OCI-LY7 (cell line): ENCODE data around the gene ACTR3. TPM values are rescaled to one million over a fixed set of nuclear protein-coding genes. Genes with fewer than 3 reads are reported as not detected.

ENCODE experiments used
- BruUV-seq: library from RNA; stranded (reverse); fragments of 400-500 nt; replicated peaks from 2 replicates; lab custom pipeline; 2021; lab: Mats Ljungman, UMichigan
- CTCF ChIA-PET: fragments of 300-600 bp; sonication (Branson Sonifier 250); formaldehyde crosslinking; loops from one replicate; lab custom pipeline; 2022; ENCODE audit warnings: antibody characterized with exemption; ENCODE audit not compliant: unreplicated experiment; lab: Charles Lee
- POLR2A ChIA-PET: fragments of 300-600 bp; sonication (Branson Sonifier 250); formaldehyde crosslinking; loops from one replicate; lab custom pipeline; 2022; ENCODE audit warnings: antibody characterized with exemption; lab: Charles Lee
- DNase-seq: peaks from one replicate; pipeline ENCODE4 v3.0.0-alpha.2; 2015; ENCODE audit warnings: low spot score
- H2AFZ ChIP-seq: fragments of 200-600 bp; sonication (generic), shearing (Covaris generic); 2 replicates; pipeline ENCODE4 v1.6.1; 2014; ENCODE audit warnings: mild to moderate bottlenecking, antibody characterized with exemption, low read length, moderate library complexity
- H3K27ac ChIP-seq: fragments of 200-600 bp; sonication (generic); 2 replicates; pipeline ENCODE4 v1.5.1; 2014; ENCODE audit warnings: mixed run types, low read depth, mild to moderate bottlenecking, moderate library complexity, low read length, inconsistent platforms; ENCODE audit not compliant: poor library complexity, severe bottlenecking
- H3K36me3 ChIP-seq: fragments of 200-600 bp; sonication (generic); 2 replicates; pipeline ENCODE4 v1.6.1; 2014; ENCODE audit warnings: mild to moderate bottlenecking, antibody characterized with exemption, low read length, moderate library complexity, mixed read lengths; ENCODE audit not compliant: insufficient read depth
- H3K4me1 ChIP-seq: fragments of 200-600 bp; sonication (generic); 2 replicates; pipeline ENCODE4 v1.5.1; 2014; ENCODE audit warnings: mild to moderate bottlenecking, low read length; ENCODE audit not compliant: insufficient read depth, poor library complexity, severe bottlenecking
- H3K4me2 ChIP-seq: fragments of 200-600 bp; sonication (generic); 2 replicates; pipeline ENCODE4 v1.6.1; 2014; ENCODE audit warnings: mild to moderate bottlenecking, low read length
- H3K4me3 ChIP-seq: fragments of 200-600 bp; sonication (generic); 2 replicates; pipeline ENCODE4 v1.5.1; 2014; ENCODE audit warnings: mild to moderate bottlenecking, low read depth, low read length; ENCODE audit not compliant: poor library complexity, severe bottlenecking
- H3K79me2 ChIP-seq: fragments of 200-600 bp; sonication (generic); 2 replicates; pipeline ENCODE4 v1.6.1; 2016; ENCODE audit warnings: low read depth, mild to moderate bottlenecking, low read length, moderate library complexity, mixed read lengths; ENCODE audit not compliant: insufficient read depth
- H3K9me2 ChIP-seq: fragments of 200-600 bp; sonication (generic); 2 replicates; pipeline ENCODE4 v1.6.1; 2016; ENCODE audit warnings: mild to moderate bottlenecking, low read length, mixed read lengths; ENCODE audit not compliant: insufficient read depth
- H3K9me3 ChIP-seq: fragments of 200-600 bp; sonication (generic); 2 replicates; pipeline ENCODE4 v1.6.1; 2014; ENCODE audit warnings: mild to moderate bottlenecking, mixed run types, low read length, mixed read lengths
- H4K20me1 ChIP-seq: fragments of 200-600 bp; sonication (generic); 2 replicates; pipeline ENCODE4 v1.6.1; 2014; ENCODE audit warnings: mild to moderate bottlenecking, antibody characterized with exemption, low read length, moderate library complexity, mixed read lengths; ENCODE audit not compliant: insufficient read depth
- CTCF ChIP-seq: fragments of 200-600 bp; sonication (generic); conservative IDR thresholded peaks from 2 replicates; pipeline ENCODE4 v1.5.1; 2014; ENCODE audit warnings: mild to moderate bottlenecking, antibody characterized with exemption, low read length, moderate library complexity, mixed read lengths
- EZH2phosphoT487 ChIP-seq: fragments of 200-600 bp; sonication (generic); IDR thresholded peaks from 2 replicates; pipeline ENCODE4 v1.6.1; 2018; ENCODE audit warnings: low read depth, borderline replicate concordance, mild to moderate bottlenecking, mixed run types, antibody characterized with exemption, low read length, moderate library complexity, mixed read lengths
- intact Hi-C: fragments of 100-400 bp; cut with micrococcal nuclease; formaldehyde crosslinking; loops from one replicate; pipeline ENCODE4 v1.10.0; 2022; ENCODE audit not compliant: unreplicated experiment
- total RNA-seq, 2 experiments: library from RNA; depleted of rRNA in 1 of 2; stranded (reverse); fragments of >200 nt in 1 of 2; shearing (Covaris generic) in 1 of 2; gene quantifications; 2 replicates each; pipeline ENCODE4 v1.2.3, GENCODE V29; 2014 to 2022

Gene ACTR3
- total RNA-seq, 2 experiments from 2014 or later, result 192 to 320 TPM

GRCh38 chr2:113905886-113906285, 16.0 kb downstream of the ACTR3 start:
- no peak for TF ChIP-seq EZH2phosphoT487
- TF ChIP-seq CTCF, result no peak
- no peak for DNase-seq
- no TSS peak for BruUV-seq
- Histone ChIP-seq H3K9me2 (no peaks in the 10 kb centered on the region), H4K20me1 (peaks cover 22% of the 10 kb centered on the region), H3K4me2 (no peak overlapping the region), H3K27ac (no peak overlapping the region), H3K79me2 (peaks cover 100% of the 10 kb centered on the region), H3K4me3 (no peak overlapping the region), H3K4me1 (peaks cover 35% of the 10 kb centered on the region), H3K36me3 (peaks cover 65% of the 10 kb centered on the region), H3K9me3 (peaks cover 21% of the 10 kb centered on the region; the same call in 1 of the 2 replicates), H2AFZ (no peak overlapping the region)
- ChIA-PET CTCF (no interaction called here), POLR2A (interaction anchor here (1.2 kb wide), 1 partner anchor 13 kb away, joined by 3 read pairs; no protein-coding TSS in a partner anchor)
- intact Hi-C loops, result no loop called here

DNA sequence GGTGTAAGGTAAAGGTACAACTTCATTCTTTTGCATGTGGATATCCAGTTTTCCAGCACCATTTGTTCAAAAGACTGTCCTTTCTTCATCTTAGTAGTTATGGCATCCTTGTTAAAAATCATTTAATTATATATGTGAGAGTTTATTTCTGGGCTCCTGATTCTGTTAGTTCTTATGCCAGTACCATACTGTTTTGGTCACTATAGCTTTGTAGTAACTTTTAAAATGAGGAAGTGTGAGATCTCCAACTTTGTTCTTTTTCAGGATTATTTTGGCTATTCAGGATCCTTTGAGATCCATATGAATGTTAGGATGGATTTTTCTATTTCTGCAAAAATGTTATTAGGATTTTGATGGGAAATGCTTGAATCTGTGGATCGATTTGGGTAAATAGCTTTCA, 16.8 kb downstream of the ACTR3 start:
- H3K9me2 ChIP-seq, result no peaks in the 10 kb centered on the region
- no TSS peak for BruUV-seq
- H4K20me1 ChIP-seq, result peaks cover 18% of the 10 kb centered on the region
- peaks cover 21% of the 10 kb centered on the region; the same call in 1 of the 2 replicates for H3K9me3 ChIP-seq
- peaks cover 27% of the 10 kb centered on the region for H3K4me1 ChIP-seq
- H2AFZ ChIP-seq, result no peak overlapping the region
- peaks cover 68% of the 10 kb centered on the region for H3K36me3 ChIP-seq
- H3K27ac ChIP-seq, result no peak overlapping the region
- intact Hi-C loops, result no loop called here
- CTCF ChIA-PET, result no interaction called here
- no peak for DNase-seq
- peaks cover 100% of the 10 kb centered on the region for H3K79me2 ChIP-seq
- H3K4me2 ChIP-seq, result no peak overlapping the region
- H3K4me3 ChIP-seq, result no peak overlapping the region
- POLR2A ChIA-PET, result interaction anchor here (0.7 to 1.4 kb wide), 5 partner anchors 8 to 40 kb away, joined by 3 to 10 read pairs (median 5); no protein-coding TSS in a partner anchor
- no peak for TF ChIP-seq CTCF
- no peak for TF ChIP-seq EZH2phosphoT487

DNA sequence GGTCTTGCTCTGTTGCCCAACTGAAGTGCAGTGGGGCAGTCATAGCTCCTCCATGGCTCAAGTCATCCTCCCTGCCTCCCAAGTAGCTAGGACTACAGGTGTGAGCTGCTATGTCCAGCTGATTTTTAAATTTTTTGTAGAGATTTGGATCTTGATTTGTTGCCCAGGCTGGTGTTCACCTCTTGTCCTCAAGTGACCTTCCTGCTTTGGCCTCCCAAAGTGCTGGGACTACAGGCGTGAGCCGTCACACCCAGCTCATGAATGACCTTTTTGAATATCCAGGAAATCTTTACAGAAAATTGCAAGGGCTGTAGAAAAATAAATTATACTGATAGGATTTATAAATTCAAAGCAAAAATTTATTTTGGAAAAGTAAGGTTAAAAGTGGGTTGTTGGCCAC, 17.4 kb downstream of the ACTR3 start:
- TF ChIP-seq EZH2phosphoT487 (no peak), CTCF (no peak)
- H3K4me1 ChIP-seq, result peaks cover 21% of the 10 kb centered on the region
- H2AFZ ChIP-seq, result no peak overlapping the region
- H3K4me2 ChIP-seq, result no peak overlapping the region
- H3K79me2 ChIP-seq, result peaks cover 100% of the 10 kb centered on the region
- H3K9me2 ChIP-seq, result no peaks in the 10 kb centered on the region
- no peak overlapping the region for H3K4me3 ChIP-seq
- H4K20me1 ChIP-seq, result peaks cover 17% of the 10 kb centered on the region
- H3K36me3 ChIP-seq, result peaks cover 72% of the 10 kb centered on the region
- no TSS peak for BruUV-seq
- H3K27ac ChIP-seq, result no peak overlapping the region
- peaks cover 21% of the 10 kb centered on the region; the same call in 1 of the 2 replicates for H3K9me3 ChIP-seq
- no peak for DNase-seq
- POLR2A ChIA-PET, result interaction anchor here (0.6 to 1.4 kb wide), 9 partner anchors 9 to 1204 kb away, joined by 3 to 10 read pairs (median 5); no protein-coding TSS in a partner anchor
- intact Hi-C loops, result no loop called here
- CTCF ChIA-PET, result no interaction called here
